ENCODE measurements around the gene ZNF839. TPM values are rescaled to one million over a fixed set of nuclear protein-coding genes. Genes with fewer than 3 reads are reported as not detected.

The ZNF839 gene
- total RNA-seq, 1 donor from 2014 or later: 8.5 TPM

DNA sequence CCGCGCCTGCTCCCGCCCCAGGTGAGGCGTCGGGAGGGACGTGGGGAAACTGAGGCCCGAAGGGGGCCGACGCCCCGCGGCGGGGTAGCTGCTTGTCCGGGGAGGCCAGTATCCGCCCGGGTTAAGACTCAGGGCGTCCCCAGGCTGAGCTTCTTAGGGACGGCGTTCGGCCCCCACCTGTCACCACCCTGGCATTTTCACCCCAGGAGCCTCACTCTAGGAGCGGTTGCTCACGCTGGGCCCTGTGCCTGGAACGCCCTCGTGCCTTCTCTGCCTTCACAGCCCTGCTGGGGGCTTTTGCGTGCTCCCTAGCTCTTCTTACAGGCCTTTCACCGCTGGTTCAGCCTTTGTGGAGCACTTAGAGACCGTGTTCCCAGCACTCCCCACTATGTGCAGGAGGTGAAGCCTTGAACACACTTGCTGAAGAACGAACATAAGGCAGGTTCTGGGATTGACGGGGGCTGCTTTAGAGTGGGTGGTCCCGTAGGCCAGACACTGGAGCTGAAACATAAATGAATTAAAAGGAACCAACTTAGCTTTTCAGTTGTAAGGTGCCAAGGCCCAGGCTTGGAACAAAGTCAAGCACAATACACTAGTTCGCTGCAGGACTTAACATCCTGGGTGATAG, 601 bp downstream of the ZNF839 start:
- Histone ChIP-seq H3K27ac (peak overlapping the region; percentile 97), H3K36me3 (no peaks in the 10 kb centered on the region), H3K4me1 (peaks cover 48% of the 10 kb centered on the region), H3K4me3 (peak overlapping the region; percentile 82), H3K9me3 (no peaks in the 10 kb centered on the region), H3K27me3 (ENCODE audit: low read depth) (no peaks in the 10 kb centered on the region)
- DNase-seq (peak; percentile 58), ATAC-seq (peak; percentile 5 to 16)
- intact Hi-C loops (cut with DNase I): no loop called here
- TF ChIP-seq, protein P1, sequence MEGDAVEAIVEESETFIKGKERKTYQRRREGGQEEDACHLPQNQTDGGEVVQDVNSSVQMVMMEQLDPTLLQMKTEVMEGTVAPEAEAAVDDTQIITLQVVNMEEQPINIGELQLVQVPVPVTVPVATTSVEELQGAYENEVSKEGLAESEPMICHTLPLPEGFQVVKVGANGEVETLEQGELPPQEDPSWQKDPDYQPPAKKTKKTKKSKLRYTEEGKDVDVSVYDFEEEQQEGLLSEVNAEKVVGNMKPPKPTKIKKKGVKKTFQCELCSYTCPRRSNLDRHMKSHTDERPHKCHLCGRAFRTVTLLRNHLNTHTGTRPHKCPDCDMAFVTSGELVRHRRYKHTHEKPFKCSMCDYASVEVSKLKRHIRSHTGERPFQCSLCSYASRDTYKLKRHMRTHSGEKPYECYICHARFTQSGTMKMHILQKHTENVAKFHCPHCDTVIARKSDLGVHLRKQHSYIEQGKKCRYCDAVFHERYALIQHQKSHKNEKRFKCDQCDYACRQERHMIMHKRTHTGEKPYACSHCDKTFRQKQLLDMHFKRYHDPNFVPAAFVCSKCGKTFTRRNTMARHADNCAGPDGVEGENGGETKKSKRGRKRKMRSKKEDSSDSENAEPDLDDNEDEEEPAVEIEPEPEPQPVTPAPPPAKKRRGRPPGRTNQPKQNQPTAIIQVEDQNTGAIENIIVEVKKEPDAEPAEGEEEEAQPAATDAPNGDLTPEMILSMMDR (IDR thresholded peaks at IDR 0.05): no peak

DNA sequence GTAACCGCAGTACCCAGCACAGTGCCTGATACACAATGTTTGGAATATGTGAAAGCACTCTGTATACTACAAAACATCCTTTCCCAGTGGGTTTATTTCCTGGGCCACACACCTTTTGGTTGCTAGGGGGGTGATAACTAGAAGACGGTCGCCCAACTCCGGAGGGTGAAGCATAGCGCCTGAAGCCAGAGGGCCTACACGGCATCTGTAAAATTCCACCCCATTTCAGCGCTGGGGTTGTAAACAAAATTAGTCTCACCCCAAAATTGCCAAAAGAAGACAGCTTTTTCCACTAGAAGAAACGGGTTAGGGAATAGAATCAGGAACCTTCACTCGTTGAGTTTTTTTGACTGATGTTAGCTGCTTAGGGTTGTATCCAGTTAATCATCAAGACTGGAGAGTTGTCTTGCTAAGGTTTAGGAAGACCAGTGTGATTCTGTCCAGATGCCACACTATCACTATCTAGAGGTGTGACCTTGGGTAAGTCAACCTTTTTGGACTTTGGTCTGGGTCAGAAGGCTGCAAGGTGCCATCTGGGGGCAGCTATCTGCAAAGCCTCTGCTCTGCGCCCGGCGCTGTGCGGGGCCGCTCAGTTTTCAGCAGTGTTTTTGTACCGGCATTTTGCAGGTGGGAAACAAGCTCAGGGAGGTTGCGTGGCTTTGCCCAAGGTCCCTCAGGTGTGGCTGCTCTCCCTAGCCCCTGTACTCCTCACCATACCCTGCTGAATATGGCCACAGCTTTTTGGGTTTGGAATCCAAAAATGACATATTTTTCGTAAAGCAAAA, 1.3 kb downstream of the ZNF839 start:
- ATAC-seq: no peak
- DNase-seq: no peak
- Histone ChIP-seq H3K27me3 (ENCODE audit: low read depth) (no peaks in the 10 kb centered on the region), H3K36me3 (peaks cover 4% of the 10 kb centered on the region), H3K27ac (peak overlapping the region; percentile 97), H3K4me3 (peak overlapping the region; percentile 82), H3K4me1 (peaks cover 48% of the 10 kb centered on the region), H3K9me3 (no peaks in the 10 kb centered on the region)
- TF ChIP-seq, protein P1 (IDR thresholded peaks at IDR 0.05): no peak
- intact Hi-C loops (cut with DNase I): no loop called here

DNA sequence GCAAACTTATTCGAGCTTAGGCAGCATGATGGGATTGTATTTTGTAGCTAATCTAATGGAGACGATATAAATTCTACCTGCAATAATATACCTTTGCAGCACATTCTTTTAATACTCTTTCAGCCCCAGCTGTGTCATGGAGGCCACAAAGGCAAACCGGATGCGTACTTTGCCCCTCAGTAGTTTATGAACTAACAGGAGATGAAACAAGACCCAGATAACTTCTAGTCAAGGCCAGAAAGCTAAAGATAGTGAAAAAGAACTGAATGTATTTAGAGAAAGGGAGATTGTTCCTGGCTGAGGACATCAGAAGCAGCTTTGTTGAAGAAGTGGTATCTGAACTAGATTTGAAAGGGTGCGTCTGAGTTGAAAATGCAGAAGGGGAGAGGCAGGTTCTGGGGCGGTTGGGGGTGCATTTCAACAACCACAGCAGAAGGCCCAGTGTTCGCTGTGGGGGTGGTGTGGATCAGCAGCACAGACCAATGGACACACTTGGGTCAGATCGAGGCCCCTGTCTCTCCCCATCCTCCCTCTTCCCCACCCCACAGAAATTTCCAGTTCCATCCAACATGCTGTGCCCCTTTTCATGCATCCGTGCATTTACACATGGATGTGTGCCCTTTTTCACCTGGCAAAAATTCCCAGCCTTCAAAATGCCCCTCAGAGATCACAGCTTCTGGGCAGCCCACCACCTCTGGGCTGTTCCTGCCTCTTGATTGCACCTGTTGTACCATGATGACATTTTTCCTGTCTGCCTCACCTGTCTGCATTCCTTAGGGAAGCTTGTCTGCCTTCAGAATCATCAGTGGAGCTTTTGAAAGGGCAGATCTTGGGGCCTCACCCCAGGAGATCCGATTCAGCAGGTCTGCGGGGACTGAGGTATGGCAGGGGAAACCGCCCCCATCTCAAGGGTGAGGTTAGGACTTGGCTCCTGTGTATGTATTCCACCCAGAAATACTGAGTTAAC, 2.2 kb downstream of the ZNF839 start:
- ATAC-seq (no peak), DNase-seq (no peak)
- Histone ChIP-seq H3K36me3 (peaks cover 11% of the 10 kb centered on the region), H3K27ac (no peak overlapping the region), H3K9me3 (no peaks in the 10 kb centered on the region), H3K4me3 (no peak overlapping the region), H3K27me3 (ENCODE audit: low read depth) (no peaks in the 10 kb centered on the region), H3K4me1 (peaks cover 39% of the 10 kb centered on the region)
- intact Hi-C loops (cut with DNase I): no loop called here
- TF ChIP-seq, protein P1 (IDR thresholded peaks at IDR 0.05): no peak

DNA sequence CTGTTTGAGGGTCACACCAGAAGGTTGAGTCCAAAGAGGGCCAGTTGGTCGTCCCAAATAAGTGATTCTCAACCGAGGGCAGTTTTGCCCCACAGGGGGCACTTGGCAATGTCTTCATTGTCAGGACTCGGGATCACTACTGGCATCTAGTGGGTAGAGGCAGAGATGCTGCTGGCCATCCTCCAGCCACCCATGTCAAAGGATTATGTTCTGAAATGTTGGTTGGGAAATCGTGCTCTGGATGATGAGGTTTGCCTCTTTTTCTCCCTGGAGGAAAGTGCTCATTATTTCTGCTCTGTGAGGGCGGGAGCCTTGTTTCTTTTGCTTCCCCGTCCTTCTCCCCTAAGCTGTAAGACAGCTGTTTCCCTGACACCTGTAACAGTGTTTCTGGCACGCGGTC, 3.6 kb downstream of the ZNF839 start:
- Histone ChIP-seq H3K27me3 (ENCODE audit: low read depth) (no peaks in the 10 kb centered on the region), H3K27ac (no peak overlapping the region), H3K9me3 (no peaks in the 10 kb centered on the region), H3K4me1 (peaks cover 27% of the 10 kb centered on the region), H3K36me3 (peaks cover 12% of the 10 kb centered on the region), H3K4me3 (no peak overlapping the region)
- peak; percentile 71 for DNase-seq
- peak in 1 of 2 donors; percentile 7 for ATAC-seq
- TF ChIP-seq, protein P1 (IDR thresholded peaks at IDR 0.05): peak; percentile 44
- intact Hi-C loops (cut with DNase I): no loop called here

DNA sequence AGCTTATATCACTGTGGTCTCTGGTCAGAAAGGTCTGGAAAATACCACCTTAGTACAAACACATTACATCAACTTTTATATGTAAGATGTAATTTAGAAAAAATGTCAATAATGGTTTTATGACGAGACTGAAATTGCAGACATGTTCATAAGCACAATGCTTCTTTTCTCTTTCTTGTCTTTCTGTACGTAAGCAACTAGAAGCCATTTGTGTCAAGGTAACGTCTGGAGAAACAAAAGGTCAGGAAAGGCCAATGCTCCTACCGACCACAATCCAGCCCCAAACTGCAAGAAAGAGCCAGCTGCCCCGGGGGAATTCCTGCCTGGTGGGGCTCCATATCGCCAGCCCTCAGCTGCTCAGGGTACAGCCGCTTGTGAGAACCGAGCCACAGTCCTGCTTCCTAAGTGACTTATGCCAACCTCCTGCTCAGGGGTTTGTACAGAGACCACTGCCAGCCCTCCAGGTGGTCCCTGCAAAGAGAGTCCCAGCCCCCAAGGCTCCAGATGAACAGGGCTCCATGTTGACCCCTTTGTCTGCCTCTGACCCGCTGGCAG, 6.3 kb downstream of the ZNF839 start:
- H3K9me3 ChIP-seq: no peaks in the 10 kb centered on the region
- ATAC-seq (no peak), DNase-seq (no peak)
- H3K27me3 ChIP-seq (ENCODE audit: low read depth): no peaks in the 10 kb centered on the region
- peaks cover 12% of the 10 kb centered on the region for H3K36me3 ChIP-seq
- H3K4me3 ChIP-seq: no peak overlapping the region
- H3K27ac ChIP-seq: no peak overlapping the region
- TF ChIP-seq, protein P1 (IDR thresholded peaks at IDR 0.05): no peak
- peaks cover 7% of the 10 kb centered on the region for H3K4me1 ChIP-seq
- intact Hi-C loops (cut with DNase I): no loop called here

Measured in lower lobe of right lung (tissue), 2 donors.